OCI-LY3 (cell line): ENCODE results near the gene EIF2B5.

Source experiments
- H2AFZ ChIP-seq: fragments of 200-600, 300-600 bp; shearing (Covaris generic); 2 replicates; pipeline ENCODE4 v1.6.0; 2014; ENCODE audit warnings: antibody characterized with exemption, low read depth, low read length
- H3K27ac ChIP-seq: fragments of 200-600, 300-600 bp; sonication (generic); 2 replicates; pipeline ENCODE4 v1.5.1; 2014; ENCODE audit warnings: mild to moderate bottlenecking, low read length, moderate library complexity, mixed read lengths
- H3K27me3 ChIP-seq: fragments of 200-600, 300-600 bp; sonication (generic); 2 replicates; pipeline ENCODE4 v1.6.1; 2014; ENCODE audit warnings: low read depth, low read length, mixed read lengths
- H3K36me3 ChIP-seq: fragments of 200-600, 300-600 bp; sonication (generic); replicated peaks from 2 replicates; pipeline ENCODE3; 2014; ENCODE audit warnings: low read depth, low read length, mixed read lengths
- H3K4me1 ChIP-seq: fragments of 300-600, 200-600 bp; sonication (generic); 2 replicates; pipeline ENCODE4 v1.6.1; 2014; ENCODE audit warnings: low read length, mixed read lengths
- H3K4me2 ChIP-seq: fragments of 200-600, 300-600 bp; sonication (generic); 2 replicates; pipeline ENCODE4 v1.6.1; 2014; ENCODE audit warnings: low read length, mixed read lengths
- H3K4me3 ChIP-seq: fragments of 300-600, 200-600 bp; sonication (generic); 2 replicates; pipeline ENCODE4 v1.5.1; 2014; ENCODE audit warnings: antibody characterized with exemption, mild to moderate bottlenecking, low read length, moderate library complexity
- H3K79me2 ChIP-seq: fragments of 300-600, 200-600 bp; shearing (Covaris generic); 2 replicates; pipeline ENCODE4 v1.6.1; 2014; ENCODE audit warnings: mild to moderate bottlenecking, low read length, mixed read lengths
- H3K9ac ChIP-seq: fragments of 300-600, 200-600 bp; shearing (Covaris generic); 2 replicates; pipeline ENCODE4 v1.6.0; 2014; ENCODE audit warnings: mild to moderate bottlenecking, low read length, moderate library complexity
- H3K9me3 ChIP-seq: fragments of 200-600, 300-600 bp; shearing (Covaris generic); 2 replicates; pipeline ENCODE4 v1.6.1; 2014; ENCODE audit warnings: low read length, mixed read lengths; ENCODE audit not compliant: insufficient read depth
- H4K20me1 ChIP-seq: fragments of 200-600, 300-600 bp; sonication (generic); 2 replicates; pipeline ENCODE4 v1.6.1; 2016; ENCODE audit warnings: low read length, mixed read lengths; ENCODE audit not compliant: insufficient read depth
- CTCF ChIP-seq: fragments of 200-600, 300-600 bp; sonication (generic); IDR thresholded peaks from 2 replicates; pipeline ENCODE4 v1.5.1; 2014; ENCODE audit warnings: antibody characterized with exemption, low read length, low read depth
- EZH2phosphoT487 ChIP-seq: fragments of 200-600 bp; shearing (Covaris generic); IDR thresholded peaks from 2 replicates; pipeline ENCODE4 v1.6.1; 2018; ENCODE audit warnings: antibody characterized with exemption, mixed run types, low read depth

The EIF2B5 gene

GRCh38 chr3:184164648-184165330 is 29.6 kb downstream of the EIF2B5 start:
- Histone ChIP-seq H3K4me3 (no peak overlapping the region), H3K79me2 (peaks cover 10% of the 10 kb centered on the region), H3K9ac (no peak overlapping the region), H3K27me3 (no peaks in the 10 kb centered on the region), H3K27ac (no peak overlapping the region), H3K4me2 (no peak overlapping the region), H3K9me3 (no peaks in the 10 kb centered on the region), H4K20me1 (peaks cover 6% of the 10 kb centered on the region), H3K36me3 (peaks cover 27% of the 10 kb centered on the region), H2AFZ (no peak overlapping the region), H3K4me1 (peaks cover 7% of the 10 kb centered on the region; the same call in 1 of the 2 replicates)
- TF ChIP-seq EZH2phosphoT487, result no peak
- no peak for TF ChIP-seq CTCF

GRCh38 chr3:184165543-184165942 is 30.4 kb downstream of the EIF2B5 start:
- no peak overlapping the region for H3K4me2 ChIP-seq
- no peak overlapping the region for H3K4me3 ChIP-seq
- no peak overlapping the region for H3K9ac ChIP-seq
- no peaks in the 10 kb centered on the region for H3K27me3 ChIP-seq
- H3K79me2 ChIP-seq, result peaks cover 4% of the 10 kb centered on the region
- no peak for TF ChIP-seq CTCF
- no peak for TF ChIP-seq EZH2phosphoT487
- H2AFZ ChIP-seq, result no peak overlapping the region
- H3K4me1 ChIP-seq, result peaks cover 2% of the 10 kb centered on the region
- H3K36me3 ChIP-seq, result peaks cover 32% of the 10 kb centered on the region
- no peak overlapping the region for H3K27ac ChIP-seq
- no peaks in the 10 kb centered on the region for H3K9me3 ChIP-seq
- peaks cover 4% of the 10 kb centered on the region for H4K20me1 ChIP-seq

- Histone ChIP-seq H4K20me1 (no peaks in the 10 kb centered on the region), H3K36me3 (peaks cover 43% of the 10 kb centered on the region), H3K27ac (no peak overlapping the region), H3K79me2 (no peaks in the 10 kb centered on the region), H3K4me1 (peaks cover 12% of the 10 kb centered on the region), H3K4me3 (no peak overlapping the region), H3K9me3 (no peaks in the 10 kb centered on the region), H3K4me2 (no peak overlapping the region), H3K9ac (no peak overlapping the region), H3K27me3 (no peaks in the 10 kb centered on the region), H2AFZ (no peak overlapping the region)
- TF ChIP-seq CTCF (no peak), EZH2phosphoT487 (no peak)
Measured at GRCh38 chr3:184166671-184167070, 31.5 kb downstream of the EIF2B5 start.

GRCh38 chr3:184167786-184168185 is 32.6 kb downstream of the EIF2B5 start:
- no peak for TF ChIP-seq EZH2phosphoT487
- no peak for TF ChIP-seq CTCF
- no peak overlapping the region for H2AFZ ChIP-seq
- no peaks in the 10 kb centered on the region for H3K79me2 ChIP-seq
- peaks cover 49% of the 10 kb centered on the region for H3K36me3 ChIP-seq
- H3K4me2 ChIP-seq, result no peak overlapping the region
- H3K9ac ChIP-seq, result no peak overlapping the region
- H3K9me3 ChIP-seq, result no peaks in the 10 kb centered on the region
- no peak overlapping the region for H3K27ac ChIP-seq
- H3K4me3 ChIP-seq, result no peak overlapping the region
- no peaks in the 10 kb centered on the region for H4K20me1 ChIP-seq
- H3K27me3 ChIP-seq, result no peaks in the 10 kb centered on the region
- H3K4me1 ChIP-seq, result peaks cover 18% of the 10 kb centered on the region
